Erythroblast (primary cell): Measurements from ENCODE around the gene NXPE3.

Source experiments
- GATA1 ChIP-seq: IDR thresholded peaks from 2 replicates; pipeline ENCODE4 v1.6.1; 2011; ENCODE audit warnings: low read depth, mild to moderate bottlenecking, control low read depth, low read length, moderate library complexity
- POLR2A ChIP-seq: IDR thresholded peaks from 2 replicates; pipeline ENCODE4 v1.6.1; 2011; ENCODE audit warnings: mild to moderate bottlenecking, low read length

DNA sequence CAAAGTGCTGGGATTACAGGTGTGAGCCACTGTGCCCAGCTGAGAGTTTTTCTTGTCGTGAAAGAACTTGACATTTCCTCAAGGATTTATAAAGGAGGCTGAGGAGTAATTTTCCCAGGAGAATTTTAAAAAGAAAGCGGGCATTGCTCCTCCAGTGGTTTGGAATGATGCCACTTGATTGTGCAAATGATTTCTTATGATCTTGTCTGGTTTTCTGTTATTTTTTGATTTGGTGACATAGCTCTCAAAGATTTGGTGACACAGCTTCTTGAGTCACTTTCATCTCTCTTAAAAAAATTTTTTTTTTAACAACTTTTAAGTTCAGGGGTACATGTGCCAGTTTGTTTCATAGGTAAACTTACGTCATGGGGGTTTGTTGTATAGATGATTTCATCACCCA is 45.7 kb downstream of the NXPE3 start:
- no peak for TF ChIP-seq POLR2A
- no peak for TF ChIP-seq GATA1
